Mucosa of rectum (tissue), 2 donors: ENCODE results near the gene STUM.

Experiments used
- H3K27ac ChIP-seq, 2 donors: one replicate each; pipeline ENCODE4 v1.7.0; 2013; ENCODE audit warnings: inconsistent platforms in 2 of 2, low read depth in 2 of 2, low read length in 2 of 2
- H3K27me3 ChIP-seq, 2 donors: one replicate each; pipeline ENCODE4 v1.7.0; 2013; ENCODE audit warnings: low read length in 2 of 2; ENCODE audit not compliant: control insufficient read depth in 2 of 2, insufficient read depth in 2 of 2
- H3K36me3 ChIP-seq, 2 donors: one replicate each; pipeline ENCODE4 v1.7.0; 2013; ENCODE audit warnings: low read length in 2 of 2; ENCODE audit not compliant: control insufficient read depth in 2 of 2, insufficient read depth in 2 of 2
- H3K4me1 ChIP-seq, 2 donors: one replicate each; pipeline ENCODE4 v1.7.0; 2013; ENCODE audit warnings: low read length in 2 of 2, mild to moderate bottlenecking in 1 of 2; ENCODE audit not compliant: control insufficient read depth in 2 of 2, insufficient read depth in 2 of 2
- H3K4me3 ChIP-seq, 2 donors: one replicate each; pipeline ENCODE4 v1.7.0; 2013; ENCODE audit warnings: low read length in 2 of 2
- H3K9ac ChIP-seq, 2 donors: one replicate each; pipeline ENCODE4 v1.7.0; 2013; ENCODE audit warnings: low read length in 2 of 2, low read depth in 1 of 2, mild to moderate bottlenecking in 1 of 2
- H3K9me3 ChIP-seq, 2 donors: one replicate each; pipeline ENCODE4 v1.7.0; 2013; ENCODE audit warnings: low read length in 2 of 2; ENCODE audit not compliant: control insufficient read depth in 2 of 2
- donor health status: healthy.
- donor health status: Normal muscosa, but diverticular disease.

The STUM gene

DNA sequence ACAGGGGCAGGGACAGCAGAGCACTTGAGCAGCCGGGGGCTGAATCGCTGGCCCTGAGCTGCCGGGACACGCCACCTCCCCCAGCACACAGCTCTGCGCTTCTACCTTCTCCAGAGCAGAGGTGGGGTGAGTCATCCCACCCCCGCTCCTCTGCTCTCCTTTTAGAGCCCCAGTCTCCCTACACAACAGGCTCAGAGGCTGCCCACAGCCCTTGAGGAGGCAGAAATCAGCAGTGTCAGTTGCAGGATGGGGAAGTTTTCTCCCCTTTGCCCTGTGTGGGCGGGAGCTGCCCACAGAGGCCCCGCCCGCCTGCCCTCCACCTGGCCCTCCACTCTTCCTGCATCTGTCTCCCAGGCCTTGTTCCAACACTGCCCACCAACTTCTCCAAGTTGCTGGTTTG, 94.6 kb downstream of the STUM start:
- peaks cover 15 to 34% of the 10 kb centered on the region in 2 donors for H3K36me3 ChIP-seq

DNA sequence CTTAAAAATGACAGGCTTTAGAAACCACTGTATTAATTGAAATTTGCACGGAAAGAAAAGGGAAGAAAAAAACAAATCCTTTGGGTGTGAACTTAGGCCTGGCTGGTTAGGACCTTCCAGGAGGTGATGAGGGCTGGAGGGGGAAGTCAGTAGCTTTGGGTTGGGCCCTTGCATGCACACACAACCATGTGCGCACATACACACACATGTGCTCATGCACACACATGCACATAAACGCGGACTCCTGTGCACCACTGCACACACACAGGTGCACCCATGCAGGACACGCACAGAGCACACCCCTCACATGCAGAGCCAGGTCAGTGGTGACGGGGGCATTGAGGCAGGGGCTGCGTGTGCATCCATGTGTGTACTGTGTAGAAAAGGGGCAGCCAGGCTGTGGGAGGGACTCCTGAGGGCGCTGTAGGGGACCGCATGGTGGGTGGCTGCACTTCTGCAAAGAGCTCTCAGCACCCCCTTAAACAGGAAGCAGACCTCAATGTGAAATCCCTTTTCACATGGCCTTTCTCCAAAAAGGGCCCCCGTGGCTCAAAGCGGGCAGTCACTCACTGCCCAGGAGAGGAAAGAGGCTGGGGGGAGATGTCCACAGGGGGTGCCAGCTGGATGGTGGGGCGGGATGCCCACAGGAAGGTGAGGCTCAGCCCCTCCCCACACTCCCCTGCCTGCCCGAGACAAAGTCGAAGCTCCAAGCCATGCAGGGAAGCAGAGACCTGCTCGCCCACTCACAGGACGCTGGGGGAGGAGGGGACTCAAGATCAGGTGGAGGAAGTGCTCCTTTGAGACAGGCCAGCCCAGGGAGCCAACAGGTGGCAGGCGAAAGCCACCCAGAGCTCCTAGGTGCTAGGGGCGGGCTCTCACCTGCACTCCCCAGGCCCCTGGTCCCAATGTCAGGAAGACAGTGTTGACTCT, 95.3 kb downstream of the STUM start:
- Histone ChIP-seq H3K36me3 (peaks cover 15 to 35% of the 10 kb centered on the region in 2 donors), H3K4me3 (no peak overlapping the region), H3K9ac (no peak overlapping the region), H3K4me1 (peaks cover 12 to 17% of the 10 kb centered on the region in 2 donors), H3K27ac (no peak overlapping the region), H3K9me3 (no peaks in the 10 kb centered on the region), H3K27me3 (no peaks in the 10 kb centered on the region)

More for the DNA sequence above, 94.6 kb downstream of the STUM start:
- no peaks in the 10 kb centered on the region for H3K9me3 ChIP-seq
- H3K9ac ChIP-seq, result peak overlapping the region in 1 of 2 donors; percentile 41
- H3K27ac ChIP-seq, result no peak overlapping the region
- H3K4me1 ChIP-seq, result peaks cover 12 to 17% of the 10 kb centered on the region in 2 donors
- H3K27me3 ChIP-seq, result no peaks in the 10 kb centered on the region
- no peak overlapping the region for H3K4me3 ChIP-seq

DNA sequence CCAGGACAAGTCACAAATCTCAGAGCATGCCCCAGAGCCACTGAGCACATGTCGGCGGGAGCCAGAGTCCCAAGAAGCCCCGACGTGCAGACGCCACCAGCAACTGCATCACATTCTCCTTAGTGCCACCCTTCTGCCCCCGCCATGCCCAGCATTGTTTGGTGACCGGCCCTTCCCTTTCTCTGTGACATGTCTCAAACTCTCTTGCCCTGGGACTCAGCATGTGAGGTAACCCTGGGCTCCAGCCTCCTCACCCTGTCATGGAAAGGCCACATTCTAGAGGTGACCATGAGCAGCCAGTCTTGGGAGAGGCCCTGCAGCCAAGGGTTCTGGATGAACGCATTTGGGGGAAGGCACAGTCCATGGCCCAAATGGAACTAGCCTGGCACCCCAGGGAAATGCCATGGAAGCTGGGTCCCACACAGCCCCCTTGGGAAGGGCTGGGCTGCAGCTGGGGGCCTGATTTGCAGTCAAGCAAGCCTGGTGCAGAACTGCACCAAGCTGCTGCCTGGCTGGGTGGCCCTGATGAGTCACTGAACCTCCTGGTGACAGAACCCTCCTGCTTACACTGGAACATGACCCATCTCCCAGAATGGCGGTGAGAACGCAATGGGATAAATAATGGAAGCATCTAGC, 96.1 kb downstream of the STUM start:
- peaks cover 11 to 31% of the 10 kb centered on the region in 2 donors for H3K36me3 ChIP-seq
- no peaks in the 10 kb centered on the region for H3K9me3 ChIP-seq
- no peak overlapping the region for H3K27ac ChIP-seq
- H3K4me3 ChIP-seq, result no peak overlapping the region
- H3K4me1 ChIP-seq, result peaks cover 12 to 17% of the 10 kb centered on the region in 2 donors
- no peaks in the 10 kb centered on the region for H3K27me3 ChIP-seq
- H3K9ac ChIP-seq, result no peak overlapping the region

DNA sequence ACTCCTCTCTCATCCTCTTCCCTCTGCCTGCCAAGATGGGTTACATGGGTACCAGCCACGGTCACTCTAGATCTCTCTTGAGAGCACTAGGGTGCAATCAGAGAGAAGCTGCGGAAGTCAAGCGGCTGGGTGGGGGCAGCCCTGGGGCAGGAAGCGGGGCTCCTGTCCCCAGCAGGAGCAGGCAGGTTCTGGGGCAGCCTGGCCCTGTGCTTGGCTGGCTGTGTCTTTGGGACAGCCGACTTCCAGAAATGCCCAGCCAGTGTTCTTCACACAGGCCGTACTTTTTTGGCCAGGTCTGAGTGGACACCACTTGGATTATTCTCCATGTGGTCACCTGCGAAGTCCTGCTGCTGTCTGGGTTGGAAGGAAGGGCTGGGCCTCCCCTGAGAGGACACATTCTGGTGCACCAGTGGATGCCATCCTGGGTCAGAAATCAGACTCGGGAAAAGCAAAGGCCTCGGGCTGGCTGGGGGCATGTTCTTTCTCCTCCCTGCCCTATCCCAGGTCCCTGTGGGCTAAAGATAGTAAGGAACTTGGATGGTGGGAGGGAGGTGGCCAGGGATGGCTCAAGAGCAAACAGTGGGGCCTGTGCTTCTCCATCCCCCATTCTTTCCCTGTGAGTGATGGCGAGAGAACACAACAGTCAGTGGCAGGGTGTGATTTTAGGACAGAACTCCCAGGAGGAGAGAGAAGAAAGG, 96.9 kb downstream of the STUM start:
- no peaks in the 10 kb centered on the region for H3K9me3 ChIP-seq
- H3K9ac ChIP-seq, result no peak overlapping the region
- H3K27ac ChIP-seq, result no peak overlapping the region
- H3K4me3 ChIP-seq, result no peak overlapping the region
- H3K36me3 ChIP-seq, result peaks cover 11 to 28% of the 10 kb centered on the region in 2 donors
- H3K27me3 ChIP-seq, result no peaks in the 10 kb centered on the region
- H3K4me1 ChIP-seq, result peaks cover 12 to 17% of the 10 kb centered on the region in 2 donors

DNA sequence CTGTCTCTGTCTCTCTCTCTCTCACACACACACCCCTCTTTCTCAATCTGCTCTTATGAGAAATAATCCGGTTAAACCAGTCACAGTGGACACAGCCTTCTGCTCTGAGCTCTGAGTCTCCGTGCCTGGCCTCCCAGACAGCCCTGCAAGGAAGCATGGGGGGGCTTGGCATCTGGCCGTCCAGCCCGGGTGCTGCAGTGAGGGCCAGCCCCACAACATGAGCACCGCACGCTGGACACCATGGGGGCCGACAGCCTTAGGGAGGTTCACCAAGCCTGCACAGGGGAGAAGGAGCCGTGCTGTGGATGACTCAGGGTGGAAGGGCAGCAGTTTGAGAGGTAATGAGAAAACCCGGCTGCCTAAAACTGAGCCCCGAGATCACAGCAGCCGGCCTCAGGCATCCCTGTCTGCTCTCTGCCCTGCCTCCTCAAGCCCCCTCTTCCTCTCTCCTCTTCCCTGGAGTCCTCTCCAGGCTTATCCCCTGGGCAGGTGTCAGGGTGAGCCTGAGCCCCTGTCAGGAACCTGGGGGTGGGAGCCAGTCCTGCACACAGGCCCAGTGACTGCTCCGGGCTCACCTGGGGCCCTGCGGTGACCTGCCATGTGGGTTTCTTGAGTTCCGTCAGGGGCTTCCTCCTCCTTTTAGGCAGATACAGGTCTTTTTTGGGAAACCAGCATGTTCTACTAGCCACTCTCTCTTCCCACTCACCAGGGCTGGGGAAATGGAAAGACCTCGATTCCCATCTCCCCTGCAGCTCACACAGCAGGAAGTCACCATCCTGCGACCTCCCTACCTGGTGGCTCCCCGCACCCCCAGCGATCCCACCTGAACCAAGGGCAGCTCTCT, 97.7 kb downstream of the STUM start:
- H3K9me3 ChIP-seq, result no peaks in the 10 kb centered on the region
- peaks cover 11 to 27% of the 10 kb centered on the region in 2 donors for H3K36me3 ChIP-seq
- peaks cover 12 to 17% of the 10 kb centered on the region in 2 donors for H3K4me1 ChIP-seq
- no peak overlapping the region for H3K9ac ChIP-seq
- no peak overlapping the region for H3K4me3 ChIP-seq
- no peaks in the 10 kb centered on the region for H3K27me3 ChIP-seq
- H3K27ac ChIP-seq, result no peak overlapping the region

DNA sequence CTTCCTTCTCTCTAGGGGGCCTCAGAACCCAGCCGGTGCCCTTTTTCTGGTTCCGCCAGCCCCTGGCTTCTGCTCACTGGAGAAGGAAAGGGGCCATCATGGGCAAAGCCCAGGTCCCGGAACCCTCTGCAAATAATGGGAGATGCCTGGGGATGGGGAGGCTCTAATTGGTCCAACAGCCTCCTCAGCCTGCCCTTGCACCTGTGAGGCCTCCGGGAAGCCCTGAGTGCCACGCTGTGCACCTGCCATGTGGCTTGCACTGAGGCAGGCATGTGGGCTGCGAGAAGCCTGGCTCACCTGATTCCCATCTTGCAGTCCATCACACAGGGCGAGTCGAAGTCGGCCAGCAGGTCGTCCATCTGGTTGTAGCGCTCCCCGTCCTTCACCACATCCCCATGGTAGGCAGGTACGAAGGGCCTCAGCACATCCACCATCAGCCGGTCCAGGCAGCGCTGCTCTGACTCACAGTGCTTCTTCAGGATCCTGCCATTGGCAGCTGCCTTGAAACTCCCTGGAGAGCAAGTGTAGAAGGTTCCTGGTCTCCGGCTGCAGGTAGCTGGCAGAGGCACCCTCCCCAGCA, 98.4 kb downstream of the STUM start:
- H3K4me3 ChIP-seq, result no peak overlapping the region
- no peaks in the 10 kb centered on the region for H3K9me3 ChIP-seq
- H3K27me3 ChIP-seq, result no peaks in the 10 kb centered on the region
- H3K27ac ChIP-seq, result no peak overlapping the region
- H3K36me3 ChIP-seq, result peaks cover 11 to 26% of the 10 kb centered on the region in 2 donors
- no peak overlapping the region for H3K9ac ChIP-seq
- H3K4me1 ChIP-seq, result peaks cover 12 to 17% of the 10 kb centered on the region in 2 donors

DNA sequence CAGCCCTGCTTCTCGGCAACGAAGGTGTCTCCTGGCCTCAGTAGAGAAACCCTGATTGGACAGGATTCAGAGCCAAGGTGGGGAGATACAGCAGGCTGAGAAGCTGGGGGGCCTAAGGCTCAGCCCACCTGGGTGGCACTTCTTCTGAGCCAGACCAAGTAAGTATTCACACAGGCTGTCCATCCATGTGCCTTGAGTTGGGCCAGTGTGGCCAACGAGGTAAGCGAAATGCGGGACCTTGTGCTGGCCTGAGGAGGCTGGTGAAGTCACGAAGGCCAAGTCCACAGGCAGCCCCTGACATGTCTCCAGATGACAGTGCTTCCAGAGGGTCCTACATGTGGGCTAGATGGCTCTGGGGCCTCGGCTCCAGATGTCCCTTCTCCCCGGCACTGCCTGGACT, 99.2 kb downstream of the STUM start:
- Histone ChIP-seq H3K36me3 (peaks cover 11 to 26% of the 10 kb centered on the region in 2 donors), H3K27ac (no peak overlapping the region), H3K9ac (no peak overlapping the region)

DNA sequence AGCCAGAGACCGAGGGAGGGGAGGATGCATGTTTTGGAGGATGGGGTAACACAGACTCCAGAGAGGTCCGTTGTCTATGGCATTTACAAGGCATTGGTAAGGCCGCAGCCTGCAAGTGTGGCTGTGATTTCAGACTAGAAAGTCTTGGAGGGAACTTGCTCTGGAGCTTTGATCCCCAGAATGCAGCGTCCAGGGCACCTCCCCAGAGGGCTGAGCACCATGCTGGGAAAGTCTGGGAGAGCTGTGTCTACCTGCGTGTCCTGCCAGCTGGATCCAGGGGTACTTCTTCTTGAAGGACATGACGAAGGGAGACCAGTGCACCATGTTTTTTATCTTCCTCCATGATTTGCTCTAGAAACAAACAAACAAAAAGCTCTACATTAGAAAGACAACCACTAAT, 99.9 kb downstream of the STUM start:
- Histone ChIP-seq H3K27me3 (no peaks in the 10 kb centered on the region), H3K4me1 (peaks cover 6 to 12% of the 10 kb centered on the region in 2 donors), H3K27ac (no peak overlapping the region), H3K36me3 (peaks cover 11 to 26% of the 10 kb centered on the region in 2 donors), H3K9me3 (no peaks in the 10 kb centered on the region), H3K9ac (no peak overlapping the region), H3K4me3 (no peak overlapping the region)

More for the DNA sequence above, 99.2 kb downstream of the STUM start:
- Histone ChIP-seq H3K4me1 (peaks cover 12 to 17% of the 10 kb centered on the region in 2 donors), H3K9me3 (no peaks in the 10 kb centered on the region), H3K4me3 (no peak overlapping the region), H3K27me3 (no peaks in the 10 kb centered on the region)

DNA sequence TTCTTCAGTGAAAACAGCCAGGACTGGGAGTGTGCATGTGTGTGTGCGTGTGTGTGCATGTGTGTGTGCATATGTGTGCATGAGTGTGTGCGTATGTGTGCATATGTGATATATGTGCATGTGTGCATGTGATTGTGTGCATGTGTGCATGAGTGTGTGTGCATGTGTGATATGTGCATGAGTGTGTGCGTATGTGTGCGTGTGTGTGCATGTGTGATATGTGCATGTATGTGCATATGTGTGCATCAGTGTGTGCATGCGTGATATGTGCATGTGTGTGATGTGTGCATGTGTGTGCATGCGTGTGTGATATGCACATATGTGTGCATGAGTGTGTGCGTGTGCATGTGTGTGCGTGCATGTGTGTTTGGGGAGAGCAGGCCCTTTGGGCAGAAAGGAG, 100.7 kb downstream of the STUM start:
- no peaks in the 10 kb centered on the region for H3K9me3 ChIP-seq
- H3K9ac ChIP-seq, result no peak overlapping the region
- H3K36me3 ChIP-seq, result peaks cover 11 to 26% of the 10 kb centered on the region in 2 donors
- H3K27me3 ChIP-seq, result no peaks in the 10 kb centered on the region
- H3K4me3 ChIP-seq, result no peak overlapping the region
- H3K27ac ChIP-seq, result no peak overlapping the region
- peaks cover 5 to 9% of the 10 kb centered on the region in 2 donors for H3K4me1 ChIP-seq
